ENCODE results near the gene POU6F2. TPM values are rescaled to one million over a fixed set of nuclear protein-coding genes. Genes with fewer than 3 reads are reported as not detected.

POU6F2 gene
- total RNA-seq, 6 donors from 2014 or later = under 0.01 to 1.4 (median 0.24) TPM; not detected in 2

DNA sequence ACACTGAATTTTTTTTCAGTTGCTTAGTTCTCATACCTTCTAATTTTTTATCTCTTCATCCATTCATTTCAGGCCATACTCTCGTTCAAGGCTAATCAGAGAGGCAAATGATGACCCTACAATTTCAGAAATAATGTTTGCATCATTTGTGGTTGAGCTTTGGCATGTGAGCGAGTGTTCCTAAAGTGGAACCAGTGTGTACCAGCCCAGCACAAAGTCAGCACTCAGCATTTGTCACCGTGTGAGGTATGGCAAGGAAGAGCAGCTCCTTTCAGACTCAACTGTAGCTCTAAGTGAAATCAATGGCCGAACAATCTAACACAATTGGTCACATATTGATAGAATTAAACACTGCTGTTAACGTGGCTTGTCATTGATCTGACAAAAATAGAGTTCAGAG lies 154.6 kb downstream of the POU6F2 start:
- no peak overlapping the region for H3K4me3 ChIP-seq
- no peaks in the 10 kb centered on the region for H3K36me3 ChIP-seq
- H3K27me3 ChIP-seq = no peaks in the 10 kb centered on the region
- H3K9me3 ChIP-seq = no peaks in the 10 kb centered on the region
- H3K4me1 ChIP-seq = no peaks in the 10 kb centered on the region
- whole genome bisulfite sequencing, 2 donors = 76 to 80% methylated on average over 5 of the region's 5 CpGs
- H3K27ac ChIP-seq = no peak overlapping the region
- TF ChIP-seq POLR2A (IDR thresholded peaks at IDR 0.05) = no peak
- no peak for TF ChIP-seq EP300 (IDR thresholded peaks at IDR 0.05)
- TF ChIP-seq POLR2AphosphoS5 (IDR thresholded peaks at IDR 0.05) = no peak
- TF ChIP-seq CTCF (IDR thresholded peaks at IDR 0.05) = no peak
- ATAC-seq (ENCODE audit: low FRiP score in 2 of 2) = no peak
- no peak for DNase-seq

DNA sequence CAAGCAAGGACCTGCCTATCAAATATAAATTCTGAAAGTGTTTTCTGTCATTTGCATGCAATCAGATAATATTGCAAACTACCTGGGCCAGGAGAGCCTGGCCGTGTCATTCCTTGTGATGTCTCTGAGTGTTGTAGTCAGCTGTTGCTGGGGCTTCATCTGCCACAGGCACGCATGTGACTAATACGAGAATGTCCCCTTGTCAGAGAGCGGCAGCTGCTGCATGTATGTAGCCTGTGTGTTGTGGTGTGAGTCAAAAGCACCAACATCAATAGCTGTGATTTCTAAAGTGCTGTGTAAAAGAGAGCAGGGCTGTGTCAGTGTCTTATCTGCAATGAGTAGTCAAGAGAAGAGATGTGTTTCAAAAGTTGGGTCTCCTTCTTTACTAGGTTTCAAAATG lies 155.4 kb downstream of the POU6F2 start:
- Histone ChIP-seq H3K27ac (no peak overlapping the region), H3K4me1 (no peaks in the 10 kb centered on the region), H3K36me3 (no peaks in the 10 kb centered on the region), H3K4me3 (no peak overlapping the region), H3K27me3 (no peaks in the 10 kb centered on the region), H3K9me3 (no peaks in the 10 kb centered on the region)
- ATAC-seq (ENCODE audit: low FRiP score in 2 of 2) (no peak), DNase-seq (no peak)
- 82 to 86% methylated on average over 4 of the region's 4 CpGs for WGBS, 2 donors
- no peak for TF ChIP-seq EP300 (IDR thresholded peaks at IDR 0.05)
- TF ChIP-seq POLR2A (IDR thresholded peaks at IDR 0.05) = no peak
- TF ChIP-seq POLR2AphosphoS5 (IDR thresholded peaks at IDR 0.05) = no peak
- TF ChIP-seq CTCF (IDR thresholded peaks at IDR 0.05) = no peak

DNA sequence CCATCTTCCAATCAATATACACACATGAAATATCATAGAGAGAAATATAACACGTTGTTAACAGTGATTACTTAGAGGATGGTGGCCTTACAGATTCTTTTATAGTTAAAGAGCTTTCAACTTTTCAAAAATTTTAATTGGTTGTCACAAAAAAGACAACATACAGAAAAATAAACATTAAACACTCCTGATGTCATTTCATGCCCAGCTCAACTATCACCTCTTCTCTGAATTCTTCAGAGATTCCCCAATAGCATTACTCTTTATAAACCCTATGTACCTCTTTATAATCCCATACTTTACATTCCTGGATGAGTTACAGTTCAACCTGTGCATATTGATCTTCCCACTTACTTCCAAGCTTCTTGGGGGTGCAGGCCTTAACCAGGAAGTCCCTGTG lies 159.8 kb downstream of the POU6F2 start:
- no peaks in the 10 kb centered on the region for H3K36me3 ChIP-seq
- no peak for ATAC-seq (ENCODE audit: low FRiP score in 2 of 2)
- no peak for DNase-seq
- no peak overlapping the region for H3K4me3 ChIP-seq
- no peaks in the 10 kb centered on the region for H3K9me3 ChIP-seq
- H3K27me3 ChIP-seq = no peaks in the 10 kb centered on the region
- TF ChIP-seq POLR2A (IDR thresholded peaks at IDR 0.05) = no peak
- TF ChIP-seq POLR2AphosphoS5 (IDR thresholded peaks at IDR 0.05) = no peak
- no peaks in the 10 kb centered on the region for H3K4me1 ChIP-seq
- no peak overlapping the region for H3K27ac ChIP-seq
- WGBS, 2 donors = 88 to 89% methylated on average over 1 of the region's 1 CpG

DNA sequence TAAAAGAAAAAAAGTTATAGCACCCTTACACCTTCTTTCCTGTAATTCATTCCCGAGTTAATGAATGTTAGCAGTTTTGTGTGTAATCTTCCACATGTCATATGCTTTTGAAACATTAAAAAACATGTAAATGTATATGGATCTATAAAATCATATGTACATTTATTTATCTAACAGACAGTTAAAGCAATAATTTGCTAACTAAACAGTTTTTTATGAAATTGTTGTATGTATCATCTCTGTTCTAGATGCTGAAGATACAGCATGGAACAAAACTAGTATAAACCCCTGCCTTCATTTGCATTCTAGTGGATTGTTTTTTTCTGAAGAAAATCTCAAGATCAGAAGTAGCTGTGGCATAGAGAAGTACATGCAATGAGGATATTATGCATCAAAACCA lies 165.0 kb downstream of the POU6F2 start:
- WGBS, 2 donors = 81 to 85% methylated on average over 1 of the region's 1 CpG
- H3K27ac ChIP-seq = no peak overlapping the region
- no peaks in the 10 kb centered on the region for H3K36me3 ChIP-seq
- TF ChIP-seq POLR2A (IDR thresholded peaks at IDR 0.05) = no peak
- TF ChIP-seq EP300 (IDR thresholded peaks at IDR 0.05) = no peak
- TF ChIP-seq CTCF (IDR thresholded peaks at IDR 0.05) = no peak
- peaks cover 0 to 6% (median 0%) of the 10 kb centered on the region in 4 donors for H3K4me1 ChIP-seq
- DNase-seq = no peak
- H3K4me3 ChIP-seq = no peak overlapping the region
- H3K9me3 ChIP-seq = no peaks in the 10 kb centered on the region
- no peak for ATAC-seq (ENCODE audit: low FRiP score in 2 of 2)
- no peaks in the 10 kb centered on the region for H3K27me3 ChIP-seq

- H3K36me3 ChIP-seq = no peaks in the 10 kb centered on the region
- WGBS, 2 donors = 58 to 61% methylated on average over 1 of the region's 1 CpG
- H3K4me1 ChIP-seq = peaks cover 0 to 6% (median 0%) of the 10 kb centered on the region in 4 donors
- ATAC-seq (ENCODE audit: low FRiP score in 2 of 2) = no peak
- no peaks in the 10 kb centered on the region for H3K27me3 ChIP-seq
- DNase-seq = no peak
- no peak overlapping the region for H3K27ac ChIP-seq
- no peak for TF ChIP-seq EP300 (IDR thresholded peaks at IDR 0.05)
- no peak for TF ChIP-seq CTCF (IDR thresholded peaks at IDR 0.05)
- TF ChIP-seq POLR2AphosphoS5 (IDR thresholded peaks at IDR 0.05) = no peak
- TF ChIP-seq POLR2A (IDR thresholded peaks at IDR 0.05) = no peak
- no peaks in the 10 kb centered on the region for H3K9me3 ChIP-seq
- no peak overlapping the region for H3K4me3 ChIP-seq
Measured at GRCh38 chr7:39144420-39144819, 166.7 kb downstream of the POU6F2 start.

All from upper lobe of left lung (tissue), 6 donors.